Measurements from ENCODE around the gene GRIA1.

The GRIA1 gene

GRCh38 chr5:153658149-153658548, 167.7 kb downstream of the GRIA1 start:
- DNase-seq (ENCODE audit: low read depth in 2 of 2, low spot score in 1 of 2), result no peak

DNA sequence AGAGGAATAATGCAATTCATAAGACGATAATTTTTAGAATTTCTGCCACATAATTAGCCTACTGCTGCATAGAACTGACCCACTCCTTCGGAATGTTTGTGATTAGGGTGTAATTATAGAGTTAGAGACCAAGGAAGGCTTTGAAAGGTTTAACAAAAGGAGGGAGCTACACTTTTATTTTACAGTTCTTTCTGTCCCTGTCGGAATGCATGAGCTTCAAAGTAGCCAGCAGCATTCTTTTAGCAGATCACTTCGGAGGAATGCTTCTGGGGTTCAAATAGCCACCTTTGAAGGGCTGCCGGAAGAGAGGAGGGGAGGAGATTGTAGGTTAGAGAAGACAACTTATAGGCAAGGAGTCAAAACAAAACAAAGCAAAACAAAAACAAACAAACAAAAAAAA, 168.1 kb downstream of the GRIA1 start:
- DNase-seq (ENCODE audit: low read depth in 2 of 2, low spot score in 1 of 2), result no peak

DNA sequence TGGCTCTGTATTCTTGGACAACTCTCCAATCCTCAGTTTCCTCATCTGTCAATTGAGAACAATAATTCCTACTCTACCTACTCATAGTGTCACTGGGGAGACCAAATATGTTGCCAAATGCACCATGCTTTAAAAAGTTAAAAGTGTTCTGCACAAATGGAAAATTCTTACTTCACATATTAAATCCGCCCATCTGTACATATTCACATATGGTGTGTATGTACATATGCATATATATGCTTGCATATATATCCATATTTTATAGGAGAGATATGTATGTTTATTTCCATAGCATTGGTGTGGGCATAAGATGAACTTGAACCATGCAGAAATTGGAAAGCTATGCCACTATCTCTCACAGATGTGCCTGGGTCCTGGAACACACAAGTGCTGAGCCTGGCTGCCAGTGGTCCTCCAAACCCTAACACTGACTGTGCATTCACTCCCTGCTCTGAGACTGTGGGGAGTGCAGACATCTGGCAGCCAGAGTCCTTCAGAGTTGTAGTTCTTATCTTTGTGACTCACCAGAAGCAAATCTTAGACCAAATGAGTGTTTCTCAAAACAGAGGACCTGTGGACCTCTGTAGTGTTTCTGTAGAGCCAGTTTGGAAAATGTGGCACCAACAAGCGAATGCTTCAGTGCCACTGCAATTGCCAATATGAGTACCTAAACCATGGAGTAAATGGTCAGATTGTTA, 168.7 kb downstream of the GRIA1 start:
- no peak for DNase-seq (ENCODE audit: low read depth in 2 of 2, low spot score in 1 of 2)

GRCh38 chr5:153660919-153661318, 170.4 kb downstream of the GRIA1 start:
- DNase-seq (ENCODE audit: low read depth in 2 of 2, low spot score in 1 of 2), result no peak

DNA sequence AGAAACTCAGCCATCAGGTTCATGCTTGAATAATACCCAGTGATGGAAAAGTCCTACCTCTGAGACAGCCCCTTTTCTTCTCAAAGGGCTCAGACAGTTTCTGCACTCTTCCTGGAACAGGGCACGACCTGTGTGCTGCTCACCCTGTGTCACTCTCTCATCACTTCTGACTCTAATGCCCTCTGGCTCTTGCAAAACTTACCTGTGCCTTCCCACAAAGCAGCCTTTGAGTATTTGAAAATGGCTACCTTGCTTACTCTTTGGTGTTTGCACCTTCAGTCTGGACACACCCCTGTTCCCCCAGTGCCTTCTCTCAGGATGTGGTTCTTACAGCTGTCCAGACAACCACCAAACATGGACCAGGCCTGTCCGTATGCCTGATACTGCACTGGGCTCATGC, 171.4 kb downstream of the GRIA1 start:
- DNase-seq (ENCODE audit: low read depth in 2 of 2, low spot score in 1 of 2), result no peak

DNA sequence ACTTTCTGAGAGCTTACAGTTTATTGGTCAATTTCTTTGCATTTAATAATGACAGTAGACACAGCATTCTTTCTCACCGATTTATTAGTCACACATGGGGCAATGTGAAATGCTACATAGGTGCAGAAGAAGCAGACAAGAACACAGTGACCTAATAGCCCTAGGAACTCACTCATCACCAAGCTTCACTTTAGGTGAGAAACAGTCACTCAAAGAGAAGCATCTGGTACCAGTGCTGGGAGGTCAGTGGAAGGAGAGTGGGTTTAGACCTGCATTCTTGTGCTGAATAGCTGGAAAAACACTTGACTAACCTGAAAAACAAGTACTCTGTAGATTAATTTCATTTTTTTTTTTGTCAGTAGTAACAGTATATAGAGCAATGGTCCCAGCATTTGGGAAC, 179.6 kb downstream of the GRIA1 start:
- no peak for DNase-seq (ENCODE audit: low read depth in 2 of 2, low spot score in 1 of 2)

GRCh38 chr5:153671653-153672346, 181.3 kb downstream of the GRIA1 start:
- no peak for DNase-seq (ENCODE audit: low read depth in 2 of 2, low spot score in 1 of 2)

- no peak for DNase-seq (ENCODE audit: low read depth in 2 of 2, low spot score in 1 of 2)
Observed at GRCh38 chr5:153672347-153673090, 182.0 kb downstream of the GRIA1 start.

GRCh38 chr5:153674356-153674755, 183.9 kb downstream of the GRIA1 start:
- no peak for DNase-seq (ENCODE audit: low read depth in 2 of 2, low spot score in 1 of 2)

DNA sequence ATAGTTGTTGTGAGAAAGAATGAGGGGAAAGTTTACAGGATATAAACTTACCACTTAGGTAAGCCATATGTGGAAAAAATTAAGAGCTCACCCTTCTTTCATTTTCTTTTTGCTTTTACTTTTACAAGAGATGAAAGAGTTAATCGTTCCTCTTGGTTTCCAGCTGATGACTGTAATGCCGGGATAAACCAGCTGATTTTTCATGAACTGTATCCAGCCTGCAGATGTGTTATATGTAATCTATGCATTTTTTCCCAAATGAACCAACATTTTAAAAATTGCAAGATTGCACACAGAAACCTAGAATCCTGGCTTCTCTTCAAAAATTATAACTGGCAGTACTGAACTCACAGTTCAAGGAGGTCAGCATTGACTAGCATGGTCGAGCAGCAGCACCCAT, 185.9 kb downstream of the GRIA1 start:
- no peak for DNase-seq (ENCODE audit: low read depth in 2 of 2, low spot score in 1 of 2)

- DNase-seq (ENCODE audit: low read depth in 2 of 2, low spot score in 1 of 2), result no peak
Observed at GRCh38 chr5:153676821-153677220, 186.4 kb downstream of the GRIA1 start.

GRCh38 chr5:153678617-153679329, 188.3 kb downstream of the GRIA1 start:
- DNase-seq (ENCODE audit: low read depth in 2 of 2, low spot score in 1 of 2), result no peak

DNA sequence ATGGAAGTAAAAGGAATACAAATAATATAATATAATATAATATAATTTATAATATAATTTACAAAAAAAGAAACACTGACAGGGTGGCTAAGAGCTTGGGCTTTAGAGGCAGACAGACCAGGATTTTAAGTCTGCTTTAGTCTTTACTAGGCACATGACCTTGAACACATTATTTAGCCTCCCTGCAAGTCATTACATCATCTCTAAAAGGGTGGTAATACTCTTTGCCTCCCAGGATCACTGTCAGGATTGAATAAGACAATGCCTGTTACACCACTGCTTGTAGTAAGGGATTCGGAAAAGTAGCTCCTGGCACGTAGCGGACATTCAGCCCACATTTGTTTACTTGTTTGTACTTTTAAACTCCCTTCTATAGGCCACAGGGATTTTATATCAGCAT, 199.8 kb downstream of the GRIA1 start:
- no peak for DNase-seq (ENCODE audit: low read depth in 2 of 2, low spot score in 1 of 2)

GRCh38 chr5:153696256-153696655, 205.8 kb downstream of the GRIA1 start:
- DNase-seq (ENCODE audit: low read depth in 2 of 2, low spot score in 1 of 2), result no peak

DNA sequence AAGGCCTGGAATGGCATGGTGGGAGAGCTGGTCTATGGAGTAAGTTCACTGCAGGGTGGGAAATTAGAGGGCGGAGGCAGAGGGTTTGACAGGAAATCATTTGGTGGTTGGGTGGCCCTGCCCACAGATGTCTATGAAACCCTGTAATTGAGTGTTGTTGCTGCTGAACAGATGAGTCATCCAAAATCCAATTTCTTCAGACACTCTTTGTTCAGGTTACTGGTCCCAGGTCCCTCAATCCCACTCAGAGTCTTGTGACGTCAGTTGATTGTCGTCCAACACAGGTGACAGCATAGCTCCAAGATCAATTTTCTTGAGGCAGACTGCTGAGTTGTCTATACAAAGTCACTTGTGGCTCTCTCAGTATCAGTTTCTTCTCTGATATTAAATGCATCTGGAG, 208.6 kb downstream of the GRIA1 start:
- DNase-seq (ENCODE audit: low read depth in 2 of 2, low spot score in 1 of 2), result no peak

DNA sequence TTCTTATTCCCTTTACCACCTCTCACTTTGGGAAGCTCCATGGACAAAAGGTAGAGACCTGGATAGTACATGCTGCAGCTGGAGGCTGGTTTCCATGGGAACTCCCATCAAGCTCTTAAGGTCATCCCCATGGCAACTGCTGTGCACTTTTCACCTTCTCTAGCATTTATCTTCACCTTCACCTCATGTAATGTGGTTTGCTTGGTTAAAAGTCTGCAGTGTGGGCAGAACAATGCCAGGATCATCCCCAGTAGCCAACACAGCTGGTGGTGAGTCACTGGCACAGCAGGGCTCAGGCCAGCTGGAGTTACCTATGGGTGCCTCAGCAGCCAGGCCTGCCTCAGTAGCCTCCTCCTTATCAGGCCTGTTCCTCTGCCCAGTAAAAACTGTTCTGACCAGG, 210.5 kb downstream of the GRIA1 start:
- no peak for DNase-seq (ENCODE audit: low read depth in 2 of 2, low spot score in 1 of 2)

DNA sequence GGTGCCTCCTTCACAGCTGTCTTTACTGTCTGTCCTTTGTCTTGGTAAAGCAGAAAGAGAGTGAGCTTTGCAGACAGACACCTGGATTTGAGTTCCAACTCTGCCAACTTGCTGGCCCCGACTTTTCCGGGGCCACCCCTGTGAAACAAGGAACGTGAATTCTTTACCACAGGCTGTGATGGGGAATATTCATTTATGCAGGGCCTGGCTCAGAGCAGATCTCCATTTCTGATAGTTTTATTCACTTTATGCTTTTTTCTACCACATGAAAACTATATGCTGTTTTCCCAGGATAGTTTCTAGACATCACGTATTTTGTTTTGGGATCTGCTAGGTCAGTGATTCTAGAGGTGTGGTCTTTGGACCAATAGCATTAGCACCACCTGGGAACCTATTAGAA, 211.8 kb downstream of the GRIA1 start:
- DNase-seq (ENCODE audit: low read depth in 2 of 2, low spot score in 1 of 2), result no peak

GRCh38 chr5:153704110-153704509, 213.6 kb downstream of the GRIA1 start:
- no peak for DNase-seq (ENCODE audit: low read depth in 2 of 2, low spot score in 1 of 2)

DNA sequence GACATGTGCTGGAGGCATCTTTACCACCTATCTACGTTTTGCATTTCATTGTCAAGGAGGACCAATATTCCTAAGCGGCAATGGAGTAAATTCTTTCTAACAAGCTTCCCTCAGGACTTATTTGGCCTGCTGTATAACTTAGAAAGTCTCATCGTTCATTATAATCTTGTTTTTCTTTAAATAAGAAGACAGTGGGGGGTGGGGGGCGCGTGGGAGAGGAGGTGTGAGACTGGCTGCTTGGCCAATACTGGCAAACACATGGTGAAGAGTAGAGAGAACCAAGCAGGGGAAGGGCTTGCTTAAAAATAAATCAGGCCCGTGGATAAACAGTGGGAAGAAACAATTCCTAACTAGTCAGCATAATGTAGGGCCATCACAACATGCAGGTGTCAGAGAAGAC, 217.2 kb downstream of the GRIA1 start:
- DNase-seq (ENCODE audit: low read depth in 2 of 2, low spot score in 1 of 2), result no peak

GRCh38 chr5:153711755-153712154, 221.3 kb downstream of the GRIA1 start:
- no peak for DNase-seq (ENCODE audit: low read depth in 2 of 2, low spot score in 1 of 2)

DNA sequence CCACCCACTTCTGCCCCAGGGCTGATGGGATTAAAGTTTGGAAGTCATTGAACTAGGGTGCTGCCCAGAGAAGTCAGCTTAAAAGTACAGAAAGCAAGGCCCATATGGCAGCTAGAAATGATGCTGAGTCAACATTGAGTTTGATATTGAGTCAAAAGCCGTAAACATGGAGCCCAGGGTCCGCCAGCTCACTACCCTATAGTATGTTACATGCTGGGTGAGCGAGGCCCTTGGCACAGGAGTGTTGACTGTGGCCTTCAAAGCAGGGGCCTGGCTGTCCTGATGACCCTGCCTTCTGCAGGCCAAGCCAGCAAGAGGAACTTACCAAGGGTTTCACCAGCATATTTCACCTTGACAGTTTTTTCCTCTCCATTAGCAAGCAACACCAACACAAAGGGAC, 222.5 kb downstream of the GRIA1 start:
- no peak for DNase-seq (ENCODE audit: low read depth in 2 of 2, low spot score in 1 of 2)

- no peak for DNase-seq (ENCODE audit: low read depth in 2 of 2, low spot score in 1 of 2)
Observed at GRCh38 chr5:153713943-153714342, 223.5 kb downstream of the GRIA1 start.
